ENCODE results near the gene SMYD3. TPM values are rescaled to one million over a fixed set of nuclear protein-coding genes. Genes with fewer than 3 reads are reported as not detected.

The SMYD3 gene
- total RNA-seq, 1 donor from 2014 or later, result 34.9 TPM

GRCh38 chr1:245921417-245921816 is 585.7 kb downstream of the SMYD3 start:
- peaks cover 4% of the 10 kb centered on the region for H3K36me3 Mint-ChIP-seq

GRCh38 chr1:245917403-245917802 is 589.7 kb downstream of the SMYD3 start:
- no peak for DNase-seq (ENCODE audit: low spot score in 2 of 2, unreplicated experiment in 2 of 2)
- TF ChIP-seq, protein P1, sequence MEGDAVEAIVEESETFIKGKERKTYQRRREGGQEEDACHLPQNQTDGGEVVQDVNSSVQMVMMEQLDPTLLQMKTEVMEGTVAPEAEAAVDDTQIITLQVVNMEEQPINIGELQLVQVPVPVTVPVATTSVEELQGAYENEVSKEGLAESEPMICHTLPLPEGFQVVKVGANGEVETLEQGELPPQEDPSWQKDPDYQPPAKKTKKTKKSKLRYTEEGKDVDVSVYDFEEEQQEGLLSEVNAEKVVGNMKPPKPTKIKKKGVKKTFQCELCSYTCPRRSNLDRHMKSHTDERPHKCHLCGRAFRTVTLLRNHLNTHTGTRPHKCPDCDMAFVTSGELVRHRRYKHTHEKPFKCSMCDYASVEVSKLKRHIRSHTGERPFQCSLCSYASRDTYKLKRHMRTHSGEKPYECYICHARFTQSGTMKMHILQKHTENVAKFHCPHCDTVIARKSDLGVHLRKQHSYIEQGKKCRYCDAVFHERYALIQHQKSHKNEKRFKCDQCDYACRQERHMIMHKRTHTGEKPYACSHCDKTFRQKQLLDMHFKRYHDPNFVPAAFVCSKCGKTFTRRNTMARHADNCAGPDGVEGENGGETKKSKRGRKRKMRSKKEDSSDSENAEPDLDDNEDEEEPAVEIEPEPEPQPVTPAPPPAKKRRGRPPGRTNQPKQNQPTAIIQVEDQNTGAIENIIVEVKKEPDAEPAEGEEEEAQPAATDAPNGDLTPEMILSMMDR (IDR thresholded peaks at IDR 0.05; ENCODE audit: unreplicated experiment), result no peak
- H3K4me3 Mint-ChIP-seq, result no peak overlapping the region
- H3K9me3 Mint-ChIP-seq, result peaks cover 19% of the 10 kb centered on the region
- no peaks in the 10 kb centered on the region for H3K27me3 Mint-ChIP-seq (ENCODE audit: low read depth)
- no peaks in the 10 kb centered on the region for H3K4me1 Mint-ChIP-seq
- H3K27ac Mint-ChIP-seq, result no peak overlapping the region
- H3K36me3 Mint-ChIP-seq, result peaks cover 15% of the 10 kb centered on the region

More at GRCh38 chr1:245921417-245921816, 585.7 kb downstream of the SMYD3 start:
- no peak overlapping the region for H3K27ac Mint-ChIP-seq
- TF ChIP-seq, protein P1 (IDR thresholded peaks at IDR 0.05; ENCODE audit: unreplicated experiment), result no peak
- H3K4me3 Mint-ChIP-seq, result no peak overlapping the region
- no peak for DNase-seq (ENCODE audit: low spot score in 2 of 2, unreplicated experiment in 2 of 2)
- no peaks in the 10 kb centered on the region for H3K27me3 Mint-ChIP-seq (ENCODE audit: low read depth)
- H3K9me3 Mint-ChIP-seq, result peaks cover 9% of the 10 kb centered on the region
- H3K4me1 Mint-ChIP-seq, result peaks cover 2% of the 10 kb centered on the region

- no peaks in the 10 kb centered on the region for H3K4me1 Mint-ChIP-seq
- H3K36me3 Mint-ChIP-seq, result peaks cover 15% of the 10 kb centered on the region
- DNase-seq (ENCODE audit: low spot score in 2 of 2, unreplicated experiment in 2 of 2), result no peak
- H3K9me3 Mint-ChIP-seq, result peaks cover 22% of the 10 kb centered on the region
- no peak overlapping the region for H3K4me3 Mint-ChIP-seq
- TF ChIP-seq, protein P1 (IDR thresholded peaks at IDR 0.05; ENCODE audit: unreplicated experiment), result no peak
- no peak overlapping the region for H3K27ac Mint-ChIP-seq
- H3K27me3 Mint-ChIP-seq (ENCODE audit: low read depth), result no peaks in the 10 kb centered on the region
These were observed 591.2 kb downstream of the SMYD3 start for GRCh38 chr1:245915841-245916240.

DNA sequence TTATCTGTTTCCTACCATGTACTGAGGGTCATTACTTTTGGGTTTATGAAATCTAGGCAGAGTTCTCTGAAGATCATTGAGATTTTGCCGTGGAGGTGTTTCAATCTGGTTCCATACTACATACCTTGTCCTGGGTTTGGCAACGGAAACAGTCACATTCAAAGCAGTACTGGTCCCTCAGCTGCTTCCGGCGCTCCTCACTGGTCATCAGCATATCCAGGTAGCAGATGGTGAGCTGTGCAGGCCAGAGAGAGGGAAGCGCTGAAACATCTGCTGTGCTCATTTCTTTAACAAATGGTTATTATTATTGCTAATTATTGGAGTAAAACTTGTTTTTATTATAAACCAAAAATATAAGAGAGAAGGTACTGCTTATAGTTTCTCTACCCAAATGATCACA is 591.7 kb downstream of the SMYD3 start:
- TF ChIP-seq, protein P1 (IDR thresholded peaks at IDR 0.05; ENCODE audit: unreplicated experiment), result no peak
- DNase-seq (ENCODE audit: low spot score in 2 of 2, unreplicated experiment in 2 of 2), result no peak
- no peaks in the 10 kb centered on the region for H3K4me1 Mint-ChIP-seq
- no peak overlapping the region for H3K4me3 Mint-ChIP-seq
- peaks cover 14% of the 10 kb centered on the region for H3K36me3 Mint-ChIP-seq
- peaks cover 21% of the 10 kb centered on the region for H3K9me3 Mint-ChIP-seq
- H3K27me3 Mint-ChIP-seq (ENCODE audit: low read depth), result no peaks in the 10 kb centered on the region
- H3K27ac Mint-ChIP-seq, result no peak overlapping the region

GRCh38 chr1:245908543-245908942 is 598.5 kb downstream of the SMYD3 start:
- peaks cover 36% of the 10 kb centered on the region for H3K9me3 Mint-ChIP-seq
- DNase-seq (ENCODE audit: low spot score in 2 of 2, unreplicated experiment in 2 of 2), result no peak
- H3K27me3 Mint-ChIP-seq (ENCODE audit: low read depth), result no peaks in the 10 kb centered on the region
- H3K27ac Mint-ChIP-seq, result no peak overlapping the region
- TF ChIP-seq, protein P1 (IDR thresholded peaks at IDR 0.05; ENCODE audit: unreplicated experiment), result no peak
- peaks cover 13% of the 10 kb centered on the region for H3K36me3 Mint-ChIP-seq
- H3K4me3 Mint-ChIP-seq, result no peak overlapping the region
- H3K4me1 Mint-ChIP-seq, result no peaks in the 10 kb centered on the region

DNA sequence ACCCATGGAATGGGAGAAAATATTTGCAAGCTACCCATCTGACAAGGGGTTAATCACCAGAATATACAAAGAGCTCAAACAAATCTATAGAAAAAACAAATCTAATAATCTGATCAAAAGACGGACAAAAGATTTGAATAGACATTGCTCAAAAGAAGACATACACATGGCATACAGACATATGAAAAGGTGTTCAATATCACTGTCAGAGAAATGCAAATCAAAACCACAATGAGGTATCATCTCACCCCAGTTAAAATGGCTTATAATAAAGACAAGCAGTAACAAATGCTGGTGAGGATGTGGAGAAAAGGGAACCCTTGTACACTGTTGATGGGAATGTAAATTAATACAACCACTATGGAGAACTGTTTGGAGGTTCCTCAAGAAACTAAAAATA is 600.9 kb downstream of the SMYD3 start:
- Mint-ChIP-seq H3K9me3 (peaks cover 27% of the 10 kb centered on the region), H3K27ac (no peak overlapping the region), H3K4me1 (peaks cover 2% of the 10 kb centered on the region), H3K4me3 (no peak overlapping the region), H3K27me3 (ENCODE audit: low read depth) (no peaks in the 10 kb centered on the region), H3K36me3 (peaks cover 7% of the 10 kb centered on the region)
- no peak for DNase-seq (ENCODE audit: low spot score in 2 of 2, unreplicated experiment in 2 of 2)
- TF ChIP-seq, protein P1 (IDR thresholded peaks at IDR 0.05; ENCODE audit: unreplicated experiment), result no peak

All from mesothelial cell of epicardium (in vitro differentiated cells).